GM19238 (cell line): Measurements from ENCODE around the gene HOXA10.

Source experiments
- DNase-seq: peaks from one replicate; pipeline ENCODE4 v3.0.0; 2011; ENCODE audit warnings: low spot score; ENCODE audit not compliant: insufficient read length

HOXA10 gene

DNA sequence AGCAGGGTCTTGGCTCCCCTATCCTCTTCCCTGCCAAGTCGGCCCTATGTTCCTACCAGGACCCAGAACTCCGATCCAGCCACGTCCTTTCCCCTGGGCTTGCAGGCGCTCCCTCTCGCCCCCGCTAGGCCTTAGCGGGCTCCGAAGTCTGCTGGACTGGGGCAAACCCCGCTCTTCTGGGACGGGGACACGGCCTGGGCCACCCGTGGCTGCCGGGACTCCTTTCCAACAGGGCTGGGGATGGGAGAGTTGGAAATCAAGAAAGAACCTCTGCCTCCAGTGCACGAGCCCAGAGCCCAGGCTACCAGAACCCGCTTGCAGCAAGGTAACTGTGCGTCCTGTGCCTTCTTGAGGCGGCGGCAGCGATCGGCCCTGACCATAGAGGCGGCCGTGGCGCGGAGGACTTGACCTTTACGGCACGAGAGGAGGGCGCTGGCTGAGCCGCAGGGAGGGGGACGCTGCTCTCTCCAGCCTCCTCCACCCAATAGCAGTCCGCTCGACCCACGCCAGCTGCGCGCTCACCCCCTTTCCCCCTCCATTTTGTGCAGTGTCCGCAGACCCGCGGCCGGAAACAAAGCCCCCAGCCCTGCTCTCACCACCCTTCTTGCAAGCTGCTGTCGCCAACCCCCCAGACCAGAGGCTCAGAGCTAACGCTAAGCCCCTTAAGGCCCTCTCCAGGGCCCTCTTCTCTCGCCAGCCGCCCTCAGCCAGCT, 17.9 kb upstream of the HOXA10 start:
- no peak for DNase-seq

GRCh38 chr7:27191161-27191731, 17.1 kb upstream of the HOXA10 start:
- DNase-seq = no peak

- DNase-seq = no peak
Measured at GRCh38 chr7:27189997-27190748, 16.1 kb upstream of the HOXA10 start.

GRCh38 chr7:27189295-27189996, 15.3 kb upstream of the HOXA10 start:
- DNase-seq = no peak

GRCh38 chr7:27188386-27189294, 14.5 kb upstream of the HOXA10 start:
- DNase-seq = no peak

GRCh38 chr7:27187475-27188385, 13.6 kb upstream of the HOXA10 start:
- no peak for DNase-seq

GRCh38 chr7:27186668-27187474, 12.8 kb upstream of the HOXA10 start:
- DNase-seq = no peak

GRCh38 chr7:27185854-27186667, 11.9 kb upstream of the HOXA10 start:
- no peak for DNase-seq

DNA sequence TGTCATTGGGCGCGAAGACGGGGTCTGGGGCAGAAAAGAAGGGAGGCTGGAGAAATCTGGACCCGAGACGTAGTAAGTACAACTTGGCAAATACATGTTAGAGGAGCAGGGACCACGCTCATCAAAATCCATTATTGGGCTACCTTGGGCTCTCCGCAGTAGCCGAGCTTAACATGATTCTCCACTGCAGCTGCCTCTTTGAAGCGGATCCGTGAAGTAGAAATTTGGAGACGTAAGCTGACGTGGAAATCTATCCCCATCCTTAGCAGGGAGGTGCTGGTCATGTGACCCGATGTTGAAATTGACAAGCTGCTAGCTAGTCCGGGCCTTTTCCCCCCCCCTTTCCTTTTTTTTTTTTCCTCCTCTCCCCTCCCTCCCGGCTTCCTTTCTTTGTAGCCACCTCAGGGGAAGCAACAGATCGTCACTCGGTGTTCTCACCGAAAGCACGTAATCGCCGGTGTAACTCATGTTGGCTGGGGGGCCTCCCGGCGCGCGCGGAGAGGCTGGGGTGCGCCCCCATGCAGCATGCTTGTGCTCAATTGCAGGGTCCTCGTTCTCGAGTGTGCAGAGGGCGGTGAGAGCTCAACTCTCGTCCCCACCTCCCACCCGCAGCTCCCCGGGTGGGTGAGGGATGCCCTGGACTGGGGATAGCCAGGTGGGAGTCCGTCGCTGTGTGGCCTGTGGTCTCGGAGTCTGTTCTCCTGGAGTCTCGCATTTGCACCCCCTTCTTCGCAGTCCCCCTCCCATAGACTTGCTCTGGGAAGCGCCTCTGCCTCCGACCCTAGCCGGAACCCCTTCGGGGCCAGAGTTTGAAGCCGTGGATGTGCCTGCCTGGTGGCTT, 11.1 kb upstream of the HOXA10 start, which contains the start of gene HOXA11:
HOXA11 (minus strand) TSS at position 220 of the 841 bp plus-strand sequence; CDS start at position 132, 88 bp downstream.
- DNase-seq = no peak

DNA sequence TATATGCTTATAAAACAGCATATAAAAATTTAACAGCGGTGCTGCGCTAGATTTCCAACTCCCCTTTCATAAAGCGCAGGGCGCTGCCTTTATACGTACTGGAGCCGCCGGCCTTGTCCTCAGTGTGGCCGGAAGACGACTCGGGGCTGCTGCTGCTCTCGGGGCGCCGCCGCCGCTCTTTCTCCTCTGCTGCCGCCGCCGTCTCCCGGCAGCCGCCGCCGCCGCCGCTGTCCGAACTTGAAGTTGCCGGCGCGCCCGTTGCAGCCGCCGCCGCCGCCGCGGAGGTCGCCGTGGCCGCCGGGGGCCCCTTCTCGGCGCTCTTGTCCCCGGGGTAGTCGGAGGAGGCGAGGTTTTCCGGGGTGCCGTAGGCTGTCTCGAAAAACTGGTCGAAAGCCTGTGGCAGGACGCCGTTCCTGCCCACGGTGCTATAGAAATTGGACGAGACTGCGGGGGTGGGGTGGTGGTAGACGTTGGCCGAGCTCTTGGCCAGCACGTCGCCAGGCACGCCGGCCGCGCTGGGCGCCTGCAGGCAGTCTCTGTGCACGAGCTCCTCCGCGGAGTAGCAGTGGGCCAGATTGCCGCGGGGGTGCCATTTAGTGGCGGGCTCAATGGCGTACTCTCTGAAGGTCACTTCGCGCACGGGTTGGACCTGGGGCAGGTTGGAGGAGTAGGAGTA, 10.4 kb upstream of the HOXA10 start:
- DNase-seq = no peak

GRCh38 chr7:27183682-27184336, 9.7 kb upstream of the HOXA10 start:
- no peak for DNase-seq

- no peak for DNase-seq
Measured at GRCh38 chr7:27182861-27183681, 9.0 kb upstream of the HOXA10 start.

- DNase-seq = no peak
Measured at GRCh38 chr7:27182285-27182841, 8.2 kb upstream of the HOXA10 start.

GRCh38 chr7:27181795-27182275, 7.7 kb upstream of the HOXA10 start:
- no peak for DNase-seq
